HG03064 (cell line): Measurements from ENCODE around the gene ZBTB20.

ENCODE experiments used
- ATAC-seq: cut with Tn5 transposase; IDR thresholded peaks from one replicate; pipeline ENCODE4 v1.9.1; 2021; ENCODE audit warnings: low read depth; ENCODE audit not compliant: unreplicated experiment

ZBTB20 gene

DNA sequence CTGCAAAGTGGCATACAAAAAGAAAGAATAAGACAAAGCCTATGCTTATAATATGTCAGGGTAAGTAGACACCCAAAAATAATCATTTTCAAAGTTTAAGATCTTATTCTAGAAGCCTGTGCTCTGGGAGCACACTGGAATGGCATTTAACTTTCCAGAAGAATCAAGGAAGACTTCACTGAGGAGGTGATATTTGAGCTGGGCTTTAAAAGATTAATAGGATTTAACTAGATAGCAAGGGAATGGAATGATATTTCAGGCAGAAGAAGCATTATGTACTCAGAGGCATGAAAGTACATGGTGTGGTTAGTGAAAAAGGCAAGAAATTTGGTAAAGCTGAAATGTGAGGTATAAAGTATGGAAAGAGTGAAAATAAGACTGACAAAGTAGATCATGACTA, 106.8 kb downstream of the ZBTB20 start:
- ATAC-seq, result no peak

DNA sequence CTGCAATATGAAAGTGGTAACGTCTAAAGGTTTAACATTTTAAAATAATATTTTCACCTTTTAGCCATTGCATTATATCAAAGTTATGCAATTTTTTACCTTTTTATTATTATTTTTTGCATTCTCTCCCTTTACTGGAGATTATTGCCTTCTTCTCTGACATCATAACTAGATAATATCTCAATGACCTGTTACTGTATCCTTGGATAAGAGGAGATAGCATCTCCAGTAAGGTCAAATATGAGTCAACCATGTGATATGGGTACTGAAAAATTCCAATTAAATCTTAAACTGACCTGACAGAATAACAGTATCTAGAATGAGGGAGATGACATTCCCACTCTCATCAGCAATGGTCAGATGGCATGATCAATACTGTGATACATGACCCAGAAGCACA, 108.3 kb downstream of the ZBTB20 start:
- no peak for ATAC-seq

DNA sequence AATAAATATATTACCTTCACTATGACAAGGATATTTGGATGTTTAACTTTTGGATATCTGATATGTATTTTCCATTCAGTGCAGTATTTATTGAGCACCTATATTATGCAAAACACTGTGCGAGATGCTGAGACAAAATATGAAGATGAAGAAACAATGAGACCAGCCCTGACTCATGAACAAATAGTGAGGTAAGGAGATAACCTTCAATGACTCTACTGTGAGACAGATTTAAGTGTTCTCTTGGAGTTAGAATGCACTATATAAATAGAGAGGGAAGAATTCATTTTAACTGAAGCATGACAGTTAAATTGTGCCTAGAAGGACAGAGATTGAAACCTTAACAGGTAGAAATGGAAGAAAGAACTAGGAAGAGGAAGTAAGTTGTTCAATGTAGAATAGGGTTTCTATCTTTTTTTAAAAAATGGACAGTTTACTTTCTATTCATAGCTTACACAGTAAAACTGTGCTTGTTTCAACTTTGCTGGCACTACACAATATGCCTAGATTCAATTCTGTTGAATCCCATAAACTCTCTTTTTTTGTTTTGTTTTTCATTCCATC, 124.2 kb downstream of the ZBTB20 start:
- no peak for ATAC-seq

DNA sequence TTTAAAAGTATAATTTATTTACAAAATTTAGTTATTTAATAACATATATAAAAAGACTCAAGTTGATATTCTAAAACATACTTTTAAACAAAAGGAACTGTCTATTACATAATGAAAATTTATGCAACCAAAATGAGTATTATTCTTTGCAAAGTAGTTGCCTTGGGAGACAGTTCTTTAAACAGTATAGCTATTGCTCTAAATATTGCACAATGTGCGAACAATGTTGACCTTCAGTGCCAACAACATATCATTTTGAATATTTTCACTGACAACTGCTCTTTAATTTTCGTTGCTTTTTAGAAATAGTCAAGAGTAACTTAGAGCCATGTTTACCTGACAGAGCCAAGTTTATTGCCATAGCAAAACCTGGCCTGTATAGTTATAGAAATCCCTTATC, 124.9 kb downstream of the ZBTB20 start:
- no peak for ATAC-seq

DNA sequence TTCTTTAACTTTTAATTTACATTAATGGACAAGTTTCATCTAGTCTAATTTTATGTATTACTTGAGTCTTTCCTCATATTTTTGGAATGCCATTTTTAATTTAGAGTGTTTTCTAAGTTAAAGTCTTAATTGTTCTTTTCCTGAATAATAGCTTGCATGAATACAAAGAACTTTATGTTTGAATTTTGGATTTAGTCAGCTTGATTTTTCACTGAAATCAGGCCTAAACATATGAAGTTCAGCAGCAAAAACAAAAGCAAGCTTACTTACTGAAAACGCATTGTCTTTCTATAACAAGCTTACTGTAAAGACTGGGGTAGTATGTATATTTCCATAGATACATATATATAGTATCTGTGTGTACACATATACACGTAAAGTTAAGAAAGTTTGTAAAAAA, 126.0 kb downstream of the ZBTB20 start:
- no peak for ATAC-seq

DNA sequence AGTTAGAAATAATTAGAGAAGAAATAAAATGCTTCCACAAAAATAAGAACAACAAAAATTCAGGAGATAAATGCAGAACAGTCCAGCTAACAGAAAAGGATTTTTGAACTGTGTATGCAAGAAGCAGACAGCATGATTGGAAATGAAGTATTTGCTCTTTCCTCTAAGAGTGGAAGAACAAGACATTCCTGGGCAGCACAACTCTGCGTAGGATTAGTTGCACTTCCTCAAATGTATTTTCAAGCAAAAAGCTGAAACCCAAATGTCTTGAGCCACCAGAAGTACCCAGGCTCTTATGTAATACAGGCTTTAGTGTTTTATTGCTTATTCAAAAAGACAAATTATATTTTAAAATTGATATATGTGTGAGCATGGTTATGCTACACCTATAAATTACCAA, 127.2 kb downstream of the ZBTB20 start:
- ATAC-seq, result no peak

DNA sequence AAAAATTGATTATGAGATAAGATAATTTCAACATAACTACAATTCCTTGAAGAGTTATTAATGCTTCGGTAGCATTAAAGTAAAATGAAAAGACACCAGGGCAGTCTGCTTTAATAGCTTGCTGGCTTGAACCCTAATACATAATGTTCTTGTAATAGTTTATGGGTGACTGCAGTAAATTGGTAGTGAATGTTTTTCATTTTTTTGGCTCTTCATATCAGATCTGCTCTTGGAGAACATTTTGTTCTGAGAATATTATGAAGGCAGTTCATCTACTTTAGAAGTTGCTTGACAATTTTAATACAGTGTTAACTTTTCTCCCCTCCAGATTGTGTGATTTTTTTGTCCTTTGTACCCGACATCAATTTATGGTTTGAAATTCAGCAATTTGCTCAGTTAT, 128.4 kb downstream of the ZBTB20 start:
- no peak for ATAC-seq

DNA sequence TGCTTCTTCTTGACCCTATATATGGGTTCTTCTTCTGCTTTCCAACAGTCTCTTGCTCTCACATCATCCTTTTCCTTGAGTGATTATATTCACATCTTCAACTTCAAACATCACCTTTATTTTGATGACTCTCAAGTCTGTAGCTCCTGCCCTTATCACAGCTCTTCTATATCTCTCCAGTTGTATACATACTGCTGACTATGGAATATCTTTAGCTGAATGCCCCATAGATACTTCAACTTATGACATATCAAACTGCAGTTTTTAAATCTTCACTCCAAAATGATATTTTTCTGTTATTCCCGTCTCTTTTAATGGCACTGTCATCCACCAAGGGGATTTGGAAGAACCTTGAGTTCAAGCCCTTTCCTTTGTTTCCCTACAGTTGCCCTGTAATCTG, 139.1 kb downstream of the ZBTB20 start:
- no peak for ATAC-seq

DNA sequence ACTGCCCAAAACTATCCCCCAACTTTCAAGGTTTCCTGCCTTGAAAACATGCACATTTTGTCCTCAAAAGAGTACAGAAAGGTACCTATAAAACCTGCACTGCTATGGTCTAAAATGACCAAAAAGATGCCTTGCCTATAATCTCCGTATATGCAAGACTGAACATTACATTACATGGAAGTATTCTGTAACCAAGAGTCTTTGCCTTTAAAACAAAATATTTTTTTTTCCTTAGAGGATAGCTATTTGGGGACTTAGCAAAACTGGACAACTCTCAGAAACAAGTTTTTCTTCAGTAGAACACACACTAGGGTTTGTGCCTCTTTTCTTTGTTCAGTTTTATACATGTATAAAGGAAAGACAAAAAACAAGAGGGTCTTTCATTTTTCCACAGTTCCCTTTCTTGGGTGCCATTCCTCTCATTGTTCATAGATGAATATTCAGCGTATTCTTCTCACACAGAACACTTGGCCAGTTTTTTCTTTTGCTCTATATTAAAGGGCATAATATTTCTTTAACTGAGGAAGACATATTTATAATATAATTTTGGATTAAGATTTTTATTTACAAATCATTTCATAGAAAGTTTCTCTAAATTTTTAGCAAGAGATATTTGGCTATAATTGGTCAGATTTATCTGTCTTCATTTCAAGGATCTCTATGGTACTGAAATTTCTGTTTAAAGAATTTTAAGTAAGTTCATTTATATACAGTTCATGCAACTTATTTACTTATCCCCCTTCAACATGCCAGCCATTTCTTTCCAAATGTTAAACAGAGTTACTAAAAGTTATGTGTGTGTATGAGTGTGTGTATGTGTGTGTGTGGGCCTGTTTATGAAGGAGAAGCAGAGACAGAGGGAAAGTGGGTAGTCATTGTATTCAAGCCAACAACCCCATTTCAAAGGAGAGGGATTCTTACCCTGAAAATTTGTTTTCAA, 142.6 kb downstream of the ZBTB20 start:
- ATAC-seq, result no peak

DNA sequence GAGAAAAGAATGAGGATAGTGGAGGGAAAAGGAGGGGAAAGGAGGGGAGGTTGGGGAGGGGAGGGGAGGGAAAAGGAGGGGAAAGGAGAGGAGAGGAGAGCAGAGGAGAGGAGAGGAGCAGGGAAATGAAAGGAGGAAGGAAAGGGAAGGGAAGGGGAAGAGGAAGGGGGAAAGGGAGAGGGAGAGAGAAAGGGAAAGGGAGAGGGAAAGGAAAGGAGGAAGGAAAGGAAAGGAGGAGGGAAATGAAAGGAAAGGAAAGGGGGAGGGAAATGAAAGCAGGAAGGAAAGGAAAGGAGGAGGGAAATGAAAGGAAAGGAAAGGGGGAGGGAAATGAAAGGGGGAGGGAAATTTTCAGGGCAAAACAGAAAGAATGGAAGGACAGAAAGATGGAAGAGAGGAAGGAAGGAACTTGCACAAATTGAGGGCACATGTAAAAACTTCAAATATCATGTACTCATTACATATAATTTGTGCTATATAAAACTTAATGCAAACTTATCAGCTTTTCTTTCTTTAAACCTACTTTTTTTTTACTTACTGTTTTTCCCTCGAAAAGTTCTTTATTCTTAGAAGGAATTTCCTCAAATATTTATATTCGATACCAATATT, 148.0 kb downstream of the ZBTB20 start:
- no peak for ATAC-seq

DNA sequence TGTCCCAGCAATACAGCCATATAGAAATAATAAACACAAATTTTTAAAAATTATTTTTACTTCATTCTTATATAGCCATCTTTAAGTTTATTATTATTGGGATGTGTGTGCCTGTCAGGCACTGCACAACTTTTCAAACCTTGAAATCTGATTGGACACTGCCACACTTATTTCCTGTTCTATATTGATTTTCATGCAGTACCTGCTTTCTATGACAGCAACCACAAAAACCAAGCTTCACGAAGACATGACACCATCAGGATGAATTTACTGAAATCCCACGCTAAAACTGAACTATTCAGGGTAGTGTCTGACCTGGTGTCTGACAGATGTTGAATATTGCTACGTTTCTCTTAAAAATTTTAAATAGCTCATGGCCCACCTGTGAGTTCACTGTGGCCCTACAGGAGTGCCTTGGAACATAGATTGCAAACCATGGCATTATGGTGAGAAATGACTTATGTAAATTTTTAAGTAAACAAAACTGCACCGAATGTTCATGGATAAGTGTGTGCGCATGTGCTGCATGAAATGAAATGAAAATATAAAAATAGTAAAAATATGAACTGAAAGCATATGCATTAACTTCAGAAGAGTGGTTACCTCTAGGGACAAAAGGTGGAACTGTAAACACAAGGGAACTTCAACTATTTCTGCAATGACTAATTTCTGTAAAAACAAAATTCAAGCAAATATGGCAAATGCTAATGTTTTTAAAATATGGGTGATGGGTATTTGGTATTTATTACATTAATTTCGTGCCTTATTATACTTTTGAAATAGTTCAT, 152.3 kb downstream of the ZBTB20 start:
- no peak for ATAC-seq

DNA sequence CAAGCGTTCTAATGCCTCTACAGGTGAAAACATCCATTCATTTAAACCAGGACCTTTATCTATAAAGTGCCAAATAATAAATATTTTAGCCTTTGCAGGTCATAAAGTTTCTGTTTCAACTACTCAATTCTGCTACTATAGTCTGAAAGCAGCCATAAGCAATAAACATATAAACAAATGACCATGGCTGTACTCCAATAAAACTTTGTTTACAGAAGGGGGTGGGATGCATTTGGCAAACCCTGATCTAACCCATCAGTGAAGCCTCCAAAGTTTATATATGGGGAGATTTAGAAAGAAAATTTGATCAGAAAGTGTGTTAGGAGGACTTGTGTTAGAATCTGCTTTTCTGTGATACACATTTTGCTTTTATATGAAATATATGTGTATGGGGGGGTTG, 161.3 kb downstream of the ZBTB20 start:
- no peak for ATAC-seq

DNA sequence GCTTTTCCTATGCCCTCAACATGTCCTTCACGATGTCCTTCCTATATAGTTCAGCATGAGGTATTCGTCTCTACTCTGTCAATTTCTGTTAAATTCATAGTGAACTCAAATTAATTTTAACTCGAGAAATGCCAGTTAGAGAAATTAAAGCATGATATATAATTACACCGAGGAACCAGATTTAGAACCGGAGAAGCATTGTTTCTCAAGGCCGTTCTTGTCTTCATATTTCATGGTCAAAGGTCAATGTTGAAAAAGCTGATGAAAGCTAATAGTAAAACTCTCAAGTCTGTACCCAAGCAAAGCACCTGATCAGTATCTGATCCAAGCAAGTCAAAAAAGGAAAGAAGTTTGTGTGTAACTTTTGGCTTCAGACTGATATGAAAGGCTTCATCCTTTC, 163.8 kb downstream of the ZBTB20 start:
- ATAC-seq, result no peak

DNA sequence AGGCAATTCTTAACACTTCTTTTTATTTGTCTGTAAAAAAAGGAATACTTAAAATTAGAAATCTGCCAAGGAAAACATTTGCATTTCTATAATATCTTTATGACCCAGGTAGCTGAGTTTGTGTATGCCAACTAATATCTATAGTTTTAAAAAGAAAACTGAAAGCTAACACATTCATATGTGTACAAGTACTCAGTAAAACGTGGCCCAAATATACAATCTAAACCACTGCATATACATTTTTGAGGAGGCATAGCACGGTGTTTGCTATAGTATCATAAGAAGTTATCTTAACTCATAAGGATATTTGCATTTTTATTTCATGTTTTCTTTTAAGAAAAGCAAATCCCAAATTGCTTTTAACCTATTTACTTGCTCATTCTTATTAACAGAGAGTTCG, 172.7 kb downstream of the ZBTB20 start:
- ATAC-seq, result no peak

DNA sequence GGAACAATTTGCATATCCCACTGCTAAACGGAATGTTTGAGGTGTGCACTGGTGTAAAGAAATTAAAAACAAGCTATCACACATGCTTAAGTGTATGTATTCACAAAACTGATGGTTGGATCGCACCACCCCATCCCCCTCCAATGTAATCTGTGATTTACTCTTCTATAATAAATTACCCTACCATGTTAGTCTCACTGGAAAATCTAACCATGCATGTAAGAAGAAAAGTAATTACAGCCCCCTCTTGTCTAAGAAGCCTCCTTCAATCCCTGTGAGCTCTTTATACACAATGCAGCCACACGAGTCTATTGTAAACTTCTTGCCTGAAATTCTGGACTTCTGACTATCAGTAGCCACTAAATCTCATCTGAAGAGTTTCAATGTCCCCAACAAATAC, 173.6 kb downstream of the ZBTB20 start:
- no peak for ATAC-seq

DNA sequence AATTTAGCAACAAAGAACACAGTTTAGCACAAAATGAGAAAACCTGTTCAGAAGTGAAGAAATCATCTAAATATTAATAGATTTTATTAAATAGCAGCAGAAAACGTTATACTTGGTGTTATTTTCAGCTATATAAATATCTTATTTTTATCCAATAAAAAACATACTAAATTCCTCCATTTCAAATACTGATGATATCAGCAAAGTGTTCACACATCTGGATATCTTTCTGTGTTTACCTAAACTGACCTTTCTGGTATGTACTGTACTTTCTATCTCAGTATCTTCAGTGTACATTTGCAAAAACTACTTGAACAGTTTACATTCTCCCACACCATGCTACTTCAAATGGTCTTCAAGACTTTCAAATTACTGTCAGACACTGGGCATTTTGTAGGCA, 179.9 kb downstream of the ZBTB20 start:
- no peak for ATAC-seq

DNA sequence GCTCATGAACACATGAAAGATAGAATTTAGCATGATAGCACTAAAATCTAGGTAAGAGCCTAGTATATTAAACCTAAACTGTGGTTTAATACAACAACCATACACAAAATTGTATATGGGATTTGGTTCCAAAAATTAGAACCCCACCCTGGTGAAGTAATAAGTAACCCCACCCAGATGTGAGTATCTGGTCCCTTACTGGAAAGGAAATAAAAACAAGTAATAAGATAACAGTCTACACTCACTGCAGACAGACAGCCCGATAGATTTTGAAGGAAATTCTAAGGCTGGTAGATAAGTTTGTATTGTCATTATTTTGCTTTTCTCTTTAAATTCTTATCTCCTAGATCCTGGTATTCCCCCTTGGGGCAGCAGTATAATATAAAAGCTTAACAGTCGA, 184.9 kb downstream of the ZBTB20 start:
- ATAC-seq, result no peak

DNA sequence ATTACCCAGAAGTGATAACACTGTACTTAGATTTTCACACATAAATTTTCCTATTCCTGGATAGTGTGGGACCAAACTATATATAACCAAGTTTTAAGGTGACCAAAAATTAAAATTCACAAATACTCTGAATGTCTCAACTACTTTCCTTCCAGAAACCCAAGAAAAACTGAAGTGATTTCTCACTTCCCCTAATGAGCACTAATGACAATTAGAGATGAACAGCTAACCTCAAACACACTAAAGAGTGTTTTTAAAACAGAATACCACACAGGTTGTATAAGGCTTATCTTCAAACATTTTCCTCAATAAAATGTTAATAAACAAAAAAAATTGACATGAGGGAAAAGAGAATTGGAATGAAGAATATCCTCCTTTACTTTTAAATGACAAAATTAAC, 188.2 kb downstream of the ZBTB20 start:
- no peak for ATAC-seq

DNA sequence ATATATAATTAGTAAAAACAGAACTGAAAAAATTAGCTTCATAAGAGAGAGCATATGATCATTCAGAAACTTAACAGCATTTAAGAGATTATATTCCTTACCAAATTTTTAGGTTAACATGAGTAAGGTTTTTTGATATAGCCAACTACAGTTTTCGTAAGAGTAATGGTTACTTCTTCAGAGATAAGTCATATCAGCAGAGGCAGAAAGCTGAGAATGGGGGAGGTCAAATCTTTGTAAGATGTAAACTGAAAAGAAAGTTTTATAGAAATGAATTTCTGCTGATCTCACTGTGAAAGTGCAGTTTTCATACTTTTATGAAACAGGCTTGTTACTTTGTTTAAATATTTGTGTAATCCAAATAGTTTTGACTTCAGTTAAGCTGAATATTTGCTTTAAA, 193.3 kb downstream of the ZBTB20 start:
- ATAC-seq, result no peak

DNA sequence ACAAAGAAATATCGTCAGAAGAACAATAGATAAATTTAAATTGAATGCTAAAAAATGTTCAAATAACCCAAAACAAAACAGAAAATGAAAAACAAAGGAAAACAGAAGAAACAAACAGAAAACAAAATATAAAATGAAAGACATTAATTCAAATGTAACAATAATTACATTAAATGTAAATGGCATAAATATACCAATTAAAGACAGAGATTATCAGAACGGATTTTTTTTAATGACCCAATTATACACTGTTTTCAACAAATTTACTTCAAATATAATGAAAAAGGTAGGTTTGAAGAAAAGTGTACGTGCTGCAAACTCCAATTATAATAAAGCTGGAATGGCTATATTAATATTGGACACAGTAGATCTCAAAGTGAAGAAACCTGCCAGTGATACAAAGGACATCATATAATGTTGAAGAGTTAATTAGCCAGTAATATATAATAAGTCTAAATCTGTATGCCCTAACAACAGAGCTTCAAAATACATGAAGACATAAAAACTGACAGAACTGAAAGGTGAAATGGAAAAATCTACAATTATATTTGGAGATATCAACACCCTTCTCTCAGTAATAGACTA, 193.8 kb downstream of the ZBTB20 start:
- ATAC-seq, result no peak

DNA sequence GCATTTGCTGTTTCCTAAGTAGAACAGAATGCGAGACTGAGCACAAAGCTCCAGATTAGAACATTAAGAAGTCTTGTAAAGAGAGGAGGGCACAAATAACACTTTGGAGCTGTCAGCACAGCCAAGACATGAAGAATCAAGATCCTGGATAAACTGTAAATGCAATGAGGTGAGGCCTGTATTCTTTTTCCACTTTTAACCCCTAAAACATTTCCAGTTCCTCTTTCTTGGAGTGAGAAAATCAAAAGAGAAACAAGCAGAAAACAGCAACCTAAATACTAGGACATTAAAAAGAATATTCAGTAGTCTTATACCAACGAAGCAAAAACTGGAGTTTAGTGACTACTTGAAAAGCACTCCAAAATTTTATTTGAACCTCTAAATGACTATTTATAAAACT, 204.3 kb downstream of the ZBTB20 start:
- no peak for ATAC-seq
